HG02885 (cell line): ENCODE measurements around the gene NR2E1.

Experiments
- ATAC-seq: cut with Tn5 transposase; IDR thresholded peaks from one replicate; pipeline ENCODE4 v1.9.1; 2021; ENCODE audit warnings: mild to moderate bottlenecking; ENCODE audit not compliant: unreplicated experiment, poor library complexity

NR2E1 gene

GRCh38 chr6:108170332-108171290, 4.8 kb downstream of the NR2E1 start:
- ATAC-seq: no peak

GRCh38 chr6:108171291-108171917, 5.6 kb downstream of the NR2E1 start:
- ATAC-seq: no peak

GRCh38 chr6:108171918-108172516, 6.2 kb downstream of the NR2E1 start:
- ATAC-seq: no peak

GRCh38 chr6:108174371-108175175, 8.8 kb downstream of the NR2E1 start:
- no peak for ATAC-seq

GRCh38 chr6:108175176-108175591, 9.4 kb downstream of the NR2E1 start:
- no peak for ATAC-seq

GRCh38 chr6:108175592-108176279, 9.9 kb downstream of the NR2E1 start:
- no peak for ATAC-seq

- ATAC-seq: no peak
Observed at GRCh38 chr6:108176281-108177089, 10.7 kb downstream of the NR2E1 start.

- ATAC-seq: no peak
Observed at GRCh38 chr6:108179741-108180140, 13.9 kb downstream of the NR2E1 start.

GRCh38 chr6:108180266-108180665, 14.4 kb downstream of the NR2E1 start:
- no peak for ATAC-seq

- no peak for ATAC-seq
Observed at GRCh38 chr6:108180776-108181175, 15.0 kb downstream of the NR2E1 start.

- ATAC-seq: no peak
Observed at GRCh38 chr6:108186226-108186625, 20.4 kb downstream of the NR2E1 start.

- ATAC-seq: no peak
Observed at GRCh38 chr6:108187519-108187918, 21.7 kb downstream of the NR2E1 start.

GRCh38 chr6:108193131-108193530, 27.3 kb downstream of the NR2E1 start:
- no peak for ATAC-seq

- ATAC-seq: no peak
Observed at GRCh38 chr6:108193835-108194234, 28.0 kb downstream of the NR2E1 start.

- ATAC-seq: no peak
Observed at GRCh38 chr6:108194503-108194902, 28.7 kb downstream of the NR2E1 start.

- no peak for ATAC-seq
Observed at GRCh38 chr6:108195209-108195608, 29.4 kb downstream of the NR2E1 start.

GRCh38 chr6:108198761-108199498, 33.1 kb downstream of the NR2E1 start:
- no peak for ATAC-seq

- ATAC-seq: no peak
Observed at GRCh38 chr6:108200186-108200585, 34.4 kb downstream of the NR2E1 start.
